Tibial artery (tissue), 4 donors: ENCODE data around the gene DNAH14.
"Not testable (repeated sequence)": the region's sequence is repeated elsewhere in the genome, so short reads cannot be mapped to it uniquely, and the experiment has no call there.

Experiments
- DNase-seq, 2 donors: peaks; one replicate each; pipeline ENCODE4 v3.0.0-alpha.2; 2019
- H3K27ac ChIP-seq, 2 donors: fragments of 200-600 bp; sonication (generic) in 1 of 2; 1 replicate in 1 of 2; 2 replicates in 1 of 2; pipeline ENCODE4 v1.5.1; 2018 to 2019; ENCODE audit warnings: mild to moderate bottlenecking in 1 of 2
- H3K27me3 ChIP-seq, 2 donors: fragments of 200-600 bp; sonication (generic) in 1 of 2; one replicate each; pipeline versions ENCODE4 v1.5.1 to v1.6.0; 2016 to 2019
- H3K36me3 ChIP-seq, 3 donors: fragments of 200-600 bp; sonication (generic) in 2 of 3; one replicate each; pipeline ENCODE4 v1.5.1; 2016 to 2019; ENCODE audit warnings: mild to moderate bottlenecking in 2 of 3
- H3K4me1 ChIP-seq, 4 donors: fragments of 200-600 bp; sonication (generic) in 2 of 4; 1 replicate in 3 of 4; 2 replicates in 1 of 4; pipeline ENCODE4 v1.5.1; 2016 to 2019
- H3K4me3 ChIP-seq, 2 donors: fragments of 200-600 bp; sonication (generic) in 1 of 2; 1 replicate in 1 of 2; 2 replicates in 1 of 2; pipeline ENCODE4 v1.5.1; 2018 to 2019; ENCODE audit warnings: mild to moderate bottlenecking in 2 of 2
- H3K9me3 ChIP-seq, 3 donors: fragments of 200-600 bp; sonication (generic) in 1 of 3; one replicate each; pipeline ENCODE4 v1.5.1; 2016 to 2019
- intact Hi-C: fragments of 100-400 bp; cut with DNase I; formaldehyde crosslinking; loops from one replicate; pipeline ENCODE4 v1.15.0; 2023; ENCODE audit warnings: low total_unique reads
- TF ChIP-seq, protein P1 (sequence below), 2 experiments: fragments of 200-600 bp in 1 of 2; fragments of 450-650 bp in 1 of 2; IDR thresholded peaks; one replicate each; pipeline ENCODE4 v1.5.1; 2017 to 2019; ENCODE audit warnings: antibody characterized with exemption in 2 of 2, mild to moderate bottlenecking in 1 of 2, moderate library complexity in 1 of 2

The DNAH14 gene

DNA sequence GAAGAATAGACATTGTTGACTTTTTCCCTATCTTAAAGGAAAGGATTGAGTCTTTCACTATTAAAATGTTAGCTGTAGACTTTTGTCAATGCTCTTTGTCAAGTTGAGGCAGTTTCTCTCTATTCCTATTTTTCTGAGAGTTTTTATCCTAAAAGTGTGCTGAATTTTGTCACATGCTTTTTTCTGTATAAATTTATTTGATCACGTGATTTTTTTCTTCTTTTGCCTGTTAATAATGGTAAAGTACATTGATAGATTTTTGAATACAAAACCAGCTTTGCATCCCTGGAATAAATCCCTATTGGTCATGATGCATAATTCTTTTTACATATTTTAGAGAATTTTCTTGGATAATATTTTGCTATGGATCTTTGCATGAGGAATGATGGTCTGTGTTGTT, 60.1 kb downstream of the DNAH14 start:
- Histone ChIP-seq H3K27me3 (no peaks in the 10 kb centered on the region), H3K9me3 (no peaks in the 10 kb centered on the region), H3K4me3 (no peak overlapping the region), H3K27ac (no peak overlapping the region), H3K4me1 (no peaks in the 10 kb centered on the region), H3K36me3 (no peaks in the 10 kb centered on the region)
- intact Hi-C loops = loop anchor here (5.0 kb wide), 1 partner anchor 1342 kb away; no protein-coding TSS in a partner anchor
- TF ChIP-seq, protein P1, sequence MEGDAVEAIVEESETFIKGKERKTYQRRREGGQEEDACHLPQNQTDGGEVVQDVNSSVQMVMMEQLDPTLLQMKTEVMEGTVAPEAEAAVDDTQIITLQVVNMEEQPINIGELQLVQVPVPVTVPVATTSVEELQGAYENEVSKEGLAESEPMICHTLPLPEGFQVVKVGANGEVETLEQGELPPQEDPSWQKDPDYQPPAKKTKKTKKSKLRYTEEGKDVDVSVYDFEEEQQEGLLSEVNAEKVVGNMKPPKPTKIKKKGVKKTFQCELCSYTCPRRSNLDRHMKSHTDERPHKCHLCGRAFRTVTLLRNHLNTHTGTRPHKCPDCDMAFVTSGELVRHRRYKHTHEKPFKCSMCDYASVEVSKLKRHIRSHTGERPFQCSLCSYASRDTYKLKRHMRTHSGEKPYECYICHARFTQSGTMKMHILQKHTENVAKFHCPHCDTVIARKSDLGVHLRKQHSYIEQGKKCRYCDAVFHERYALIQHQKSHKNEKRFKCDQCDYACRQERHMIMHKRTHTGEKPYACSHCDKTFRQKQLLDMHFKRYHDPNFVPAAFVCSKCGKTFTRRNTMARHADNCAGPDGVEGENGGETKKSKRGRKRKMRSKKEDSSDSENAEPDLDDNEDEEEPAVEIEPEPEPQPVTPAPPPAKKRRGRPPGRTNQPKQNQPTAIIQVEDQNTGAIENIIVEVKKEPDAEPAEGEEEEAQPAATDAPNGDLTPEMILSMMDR (IDR thresholded peaks at IDR 0.05) = no peak
- no peak for DNase-seq

DNA sequence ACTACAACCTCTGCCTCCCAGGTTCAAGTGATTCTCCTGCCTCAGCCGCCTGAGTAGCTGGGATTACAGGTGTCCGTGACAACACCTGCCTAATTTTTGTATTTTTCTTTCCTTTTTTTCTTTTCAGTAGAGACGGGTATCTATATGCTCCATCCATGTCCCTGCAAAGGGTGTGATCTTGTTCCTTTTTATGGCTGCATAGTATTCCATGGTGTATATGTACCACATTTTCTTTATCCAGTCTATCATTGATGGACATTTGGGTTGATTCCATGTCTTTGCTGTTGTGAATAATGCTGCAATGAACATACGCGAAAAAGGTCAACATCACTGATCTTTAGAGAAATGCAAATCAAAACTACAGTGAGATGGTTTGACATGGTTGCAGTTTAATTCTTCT, 62.1 kb downstream of the DNAH14 start:
- intact Hi-C loops = loop anchor here (5.0 kb wide), 1 partner anchor 1344 kb away; no protein-coding TSS in a partner anchor
- H3K9me3 ChIP-seq, H3K27me3 ChIP-seq, H3K36me3 ChIP-seq, H3K27ac ChIP-seq, H3K4me1 ChIP-seq, DNase-seq, H3K4me3 ChIP-seq: not testable (repeated sequence)

DNA sequence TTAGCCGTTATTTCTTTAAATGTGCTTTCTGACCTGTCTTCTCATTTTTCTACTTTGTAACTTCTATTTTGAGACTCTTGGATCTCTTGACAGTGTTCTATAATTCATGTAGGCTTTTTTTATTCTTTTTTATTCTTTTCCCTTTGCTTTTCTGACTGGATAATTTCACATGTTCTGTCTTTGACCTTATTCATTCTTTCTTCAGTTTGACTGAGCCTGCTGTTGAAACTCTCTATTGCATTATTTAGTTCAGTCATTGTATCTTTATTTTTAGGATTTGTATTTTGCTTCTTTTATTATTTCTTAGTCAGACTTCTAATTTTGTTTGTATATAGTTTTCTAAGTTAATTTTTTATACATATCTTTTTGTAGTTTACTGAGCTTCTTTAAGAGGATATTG, 66.1 kb downstream of the DNAH14 start:
- no peak overlapping the region for H3K27ac ChIP-seq
- no peak for DNase-seq
- intact Hi-C loops = no loop called here
- H3K36me3 ChIP-seq = no peaks in the 10 kb centered on the region
- TF ChIP-seq, protein P1 (IDR thresholded peaks at IDR 0.05) = no peak
- no peaks in the 10 kb centered on the region for H3K4me1 ChIP-seq
- H3K4me3 ChIP-seq = no peak overlapping the region
- no peaks in the 10 kb centered on the region for H3K27me3 ChIP-seq
- H3K9me3 ChIP-seq = no peaks in the 10 kb centered on the region

GRCh38 chr1:224996266-224996665, 66.8 kb downstream of the DNAH14 start:
- no peak for DNase-seq
- intact Hi-C loops = no loop called here
- H3K4me3 ChIP-seq = no peak overlapping the region
- H3K27me3 ChIP-seq = no peaks in the 10 kb centered on the region
- H3K4me1 ChIP-seq = no peaks in the 10 kb centered on the region
- TF ChIP-seq, protein P1 (IDR thresholded peaks at IDR 0.05) = no peak
- H3K9me3 ChIP-seq = no peaks in the 10 kb centered on the region
- H3K27ac ChIP-seq = no peak overlapping the region
- H3K36me3 ChIP-seq = no peaks in the 10 kb centered on the region

DNA sequence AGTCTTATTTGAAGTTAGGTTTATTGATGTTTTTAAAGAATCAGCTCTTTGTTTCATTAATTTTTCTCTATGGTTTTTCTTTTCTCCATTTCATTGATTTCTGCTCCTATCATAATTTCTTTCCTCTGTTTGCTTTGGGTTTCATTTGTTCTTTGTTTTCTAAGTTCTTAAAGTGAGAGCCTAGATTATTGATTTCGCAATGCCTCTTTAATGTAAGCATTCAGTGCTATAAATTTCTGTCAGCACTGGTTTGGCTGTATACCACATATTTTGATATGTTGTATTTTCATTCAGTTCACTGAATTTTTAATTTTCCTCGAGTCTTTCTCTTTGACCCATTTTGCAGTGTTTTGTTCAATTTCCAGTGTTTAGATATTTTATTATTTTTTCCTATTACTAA, 68.7 kb downstream of the DNAH14 start:
- Histone ChIP-seq H3K36me3 (no peaks in the 10 kb centered on the region), H3K4me3 (no peak overlapping the region), H3K27ac (no peak overlapping the region), H3K27me3 (no peaks in the 10 kb centered on the region), H3K4me1 (no peaks in the 10 kb centered on the region), H3K9me3 (no peaks in the 10 kb centered on the region)
- TF ChIP-seq, protein P1 (IDR thresholded peaks at IDR 0.05) = no peak
- intact Hi-C loops = no loop called here
- DNase-seq = no peak

DNA sequence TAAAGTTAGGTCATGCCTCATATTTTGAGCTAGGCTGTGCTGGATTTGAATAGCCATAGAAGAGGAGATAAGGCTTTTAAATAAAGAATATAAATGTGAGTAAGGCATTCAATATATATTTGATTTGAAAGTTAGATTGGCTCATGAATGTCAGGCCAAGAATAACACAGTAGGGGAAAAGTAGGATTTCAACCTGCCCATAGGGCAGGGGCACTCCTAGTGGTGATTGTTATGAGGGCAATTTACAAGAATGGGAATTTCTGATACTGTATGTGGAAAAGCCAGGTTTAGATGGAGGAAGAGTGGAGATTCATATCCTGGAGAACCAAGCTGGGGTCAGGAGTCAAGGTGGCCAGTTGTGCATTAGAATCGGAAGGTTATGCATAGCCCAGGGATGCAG, 74.9 kb downstream of the DNAH14 start:
- Histone ChIP-seq H3K9me3 (peaks cover 0 to 6% (median 5%) of the 10 kb centered on the region in 3 donors), H3K27me3 (no peaks in the 10 kb centered on the region), H3K36me3 (no peaks in the 10 kb centered on the region), H3K27ac (no peak overlapping the region), H3K4me3 (no peak overlapping the region), H3K4me1 (no peaks in the 10 kb centered on the region)
- TF ChIP-seq, protein P1 (IDR thresholded peaks at IDR 0.05) = no peak
- no peak for DNase-seq
- intact Hi-C loops = no loop called here

- H3K4me1 ChIP-seq, H3K36me3 ChIP-seq, H3K9me3 ChIP-seq, H3K27me3 ChIP-seq, intact Hi-C loops, DNase-seq, H3K4me3 ChIP-seq, H3K27ac ChIP-seq: not testable (repeated sequence)
These were observed 76.9 kb downstream of the DNAH14 start for GRCh38 chr1:225006352-225006751.

DNA sequence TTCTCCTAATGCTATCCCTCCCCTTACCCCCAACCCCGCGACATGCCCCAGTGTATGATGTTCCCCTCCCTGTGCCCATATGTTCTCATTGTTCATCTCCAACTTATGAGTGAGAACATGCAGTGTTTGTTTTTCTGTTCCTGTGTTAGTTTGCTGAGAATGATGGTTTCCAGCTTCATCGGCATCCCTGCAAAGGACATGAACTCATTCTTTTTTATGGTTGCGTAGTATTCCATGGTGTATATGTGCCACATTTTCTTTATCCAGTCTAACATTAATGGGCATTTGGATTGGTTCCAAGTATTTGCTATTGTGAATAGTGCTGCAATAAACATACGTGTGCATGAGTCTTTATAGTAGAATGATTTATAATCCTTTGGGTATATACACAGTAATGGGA, 78.6 kb downstream of the DNAH14 start:
- DNase-seq, H3K9me3 ChIP-seq, H3K4me1 ChIP-seq, H3K27me3 ChIP-seq, H3K27ac ChIP-seq, H3K4me3 ChIP-seq, intact Hi-C loops, H3K36me3 ChIP-seq: not testable (repeated sequence)
